GM23248 (cell line): Measurements from ENCODE around the gene UCK2. TPM values are rescaled to one million over a fixed set of nuclear protein-coding genes. Genes with fewer than 3 reads are reported as not detected.

Experiments used
- DNase-seq: peaks from one replicate; pipeline ENCODE4 v3.0.0-alpha.2; 2015
- H2AFZ ChIP-seq: fragments of 200-600 bp; sonication (generic); 2 replicates; pipeline ENCODE4 v1.6.1; 2016; ENCODE audit warnings: antibody characterized with exemption
- H3F3A ChIP-seq: fragments of 200-600 bp; sonication (generic); 2 replicates; pipeline ENCODE4 v1.6.1; 2016; ENCODE audit warnings: mild to moderate bottlenecking, antibody characterized with exemption, mixed run types; ENCODE audit not compliant: insufficient read depth
- H3K27ac ChIP-seq: fragments of 200-600 bp; sonication (generic); 2 replicates; pipeline ENCODE4 v1.5.1; 2016; ENCODE audit warnings: mild to moderate bottlenecking
- H3K27me3 ChIP-seq: fragments of 200-600 bp; sonication (generic); replicated peaks from 2 replicates; pipeline ENCODE4 v1.6.1; 2016; ENCODE audit warnings: mild to moderate bottlenecking; ENCODE audit not compliant: insufficient read depth
- H3K36me3 ChIP-seq: fragments of 200-600 bp; sonication (generic); 2 replicates; pipeline ENCODE4 v1.6.1; 2016; ENCODE audit warnings: low read depth, mild to moderate bottlenecking
- H3K4me1 ChIP-seq: fragments of 200-600 bp; sonication (generic); 2 replicates; pipeline ENCODE4 v1.6.1; 2016; ENCODE audit warnings: mild to moderate bottlenecking; ENCODE audit not compliant: insufficient read depth
- H3K4me2 ChIP-seq: fragments of 200-600 bp; sonication (generic); one replicate; pipeline ENCODE4 v1.6.1; 2016; ENCODE audit warnings: mild to moderate bottlenecking; ENCODE audit not compliant: unreplicated experiment
- H3K4me3 ChIP-seq: fragments of 200-600 bp; sonication (generic); 2 replicates; pipeline ENCODE4 v1.5.1; 2016; ENCODE audit warnings: mild to moderate bottlenecking
- H3K79me2 ChIP-seq: fragments of 200-600 bp; sonication (generic); 2 replicates; pipeline ENCODE4 v1.6.1; 2016; ENCODE audit warnings: mild to moderate bottlenecking; ENCODE audit not compliant: insufficient read depth
- H3K9ac ChIP-seq: fragments of 200-600 bp; sonication (generic); 2 replicates; pipeline ENCODE4 v1.6.1; 2016; ENCODE audit warnings: mild to moderate bottlenecking
- H3K9me2 ChIP-seq: fragments of 200-600 bp; sonication (generic); 2 replicates; pipeline ENCODE4 v1.6.1; 2016; ENCODE audit warnings: mixed run types, mild to moderate bottlenecking, moderate library complexity; ENCODE audit not compliant: insufficient read depth
- H3K9me3 ChIP-seq: fragments of 200-600 bp; sonication (generic); one replicate; pipeline ENCODE4 v1.6.1; 2017; ENCODE audit warnings: low read depth
- H4K20me1 ChIP-seq: fragments of 200-600 bp; sonication (generic); 2 replicates; pipeline ENCODE4 v1.6.0; 2016; ENCODE audit not compliant: insufficient read depth
- EZH2 ChIP-seq: fragments of 200-600 bp; sonication (generic); IDR thresholded peaks from 2 replicates; pipeline ENCODE4 v1.6.1; 2018; ENCODE audit warnings: antibody characterized with exemption, mild to moderate bottlenecking; ENCODE audit not compliant: insufficient read depth, poor library complexity, severe bottlenecking
- EZH2phosphoT487 ChIP-seq: fragments of 200-600 bp; sonication (generic); IDR thresholded peaks from 2 replicates; pipeline ENCODE4 v1.6.1; 2018; ENCODE audit warnings: antibody characterized with exemption, moderate library complexity, mild to moderate bottlenecking, low read depth; ENCODE audit not compliant: insufficient read depth
- WGBS, 2 experiments: methylation state at CpG; one replicate each; pipeline ENCODE4 v1.1.6; 2015 to 2017; ENCODE audit warnings: low lambda C conversion rate in 2 of 2, low coverage in 1 of 2; ENCODE audit errors: missing lambda C conversion rate in 2 of 2; 5-methylcytosine and 5-hydroxymethylcytosine counted together
- in situ Hi-C: fragments of 300-500 bp; cut with MboI; formaldehyde crosslinking; loops from 2 replicates; pipeline ENCODE4 v1.15.0; 2020
- polyA plus RNA-seq: library from polyadenylated mRNA; unstranded; fragments of >200 nt; fragmentation: Nextera tagmentation; extraction: Ambion mirVana; gene quantifications from 2 replicates; pipeline ENCODE4 v1.2.1, GENCODE V29; 2016
- total RNA-seq: library from RNA; depleted of rRNA; stranded (reverse); fragments of >200 nt; shearing (Covaris generic); gene quantifications from 2 replicates; pipeline ENCODE4 v1.2.3, GENCODE V29; 2014

The UCK2 gene
- total and polyA plus RNA-seq, 2 experiments from 2014 or later = 78.2 to 81.9 TPM

DNA sequence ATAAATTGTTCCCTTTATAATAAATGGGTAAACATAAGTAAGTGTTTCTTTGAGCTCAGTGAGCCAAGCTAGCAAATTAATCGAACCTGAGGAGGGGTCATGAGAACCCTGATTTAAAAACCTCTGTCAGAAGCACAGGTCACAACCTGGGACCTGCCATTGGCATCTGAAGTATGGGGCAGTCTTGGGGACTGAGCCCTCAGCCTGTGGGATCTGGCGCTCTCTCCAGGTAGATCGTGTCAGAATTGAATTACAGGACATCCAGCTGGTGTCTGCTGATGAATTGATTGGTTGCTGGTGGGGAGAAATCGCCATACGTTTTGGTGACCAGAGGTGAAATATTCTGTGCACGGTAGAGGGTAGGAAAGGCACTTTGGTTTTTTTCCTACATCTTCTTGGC is 17.5 kb downstream of the UCK2 start:
- Histone ChIP-seq H4K20me1 (peaks cover 16% of the 10 kb centered on the region; the same call in 1 of the 2 replicates), H3K4me2 (no peak overlapping the region)
- TF ChIP-seq EZH2phosphoT487 (no peak), EZH2 (no peak)

DNA sequence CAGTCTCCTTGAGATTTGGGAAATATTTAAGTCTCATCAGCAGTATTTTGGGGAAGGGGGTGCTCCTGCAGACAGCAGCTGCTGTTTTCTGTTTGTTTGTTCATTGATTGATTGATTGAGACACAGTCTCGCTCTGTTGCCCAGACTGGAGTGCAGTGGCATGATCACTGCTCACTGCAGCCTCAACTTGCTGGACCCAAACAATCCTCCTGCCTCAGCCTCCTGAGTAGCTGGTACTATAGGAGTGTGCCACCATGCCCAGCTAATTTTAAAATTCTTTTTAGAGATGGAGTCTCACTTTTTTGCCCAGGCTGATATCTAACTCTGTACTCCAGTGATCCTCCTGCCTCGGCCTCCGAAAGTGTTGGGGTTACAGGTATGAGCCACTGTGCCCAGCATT is 18.2 kb downstream of the UCK2 start:
- Histone ChIP-seq H3K36me3 (no peaks in the 10 kb centered on the region), H3K9ac (no peak overlapping the region), H3K9me3 (no peaks in the 10 kb centered on the region), H3K4me1 (peaks cover 25% of the 10 kb centered on the region), H3K27ac (no peak overlapping the region), H3K9me2 (no peaks in the 10 kb centered on the region), H3K27me3 (no peaks in the 10 kb centered on the region), H3K4me2 (no peak overlapping the region), H2AFZ (no peak overlapping the region), H4K20me1 (peaks cover 12% of the 10 kb centered on the region; the same call in 1 of the 2 replicates), H3K4me3 (no peak overlapping the region), H3F3A (peaks cover 34% of the 10 kb centered on the region), H3K79me2 (peaks cover 100% of the 10 kb centered on the region)
- WGBS, 2 experiments = 99 to 100% methylated on average over 3 of the region's 3 CpGs
- no peak for DNase-seq
- in situ Hi-C loops = no loop called here
- TF ChIP-seq EZH2 (no peak), EZH2phosphoT487 (no peak)

More for the DNA sequence above, 17.5 kb downstream of the UCK2 start:
- Histone ChIP-seq H3K27ac (no peak overlapping the region), H3K9me2 (no peaks in the 10 kb centered on the region), H3F3A (peaks cover 34% of the 10 kb centered on the region), H3K4me1 (peaks cover 25% of the 10 kb centered on the region), H3K9ac (no peak overlapping the region), H3K36me3 (no peaks in the 10 kb centered on the region), H3K4me3 (no peak overlapping the region), H3K27me3 (no peaks in the 10 kb centered on the region), H2AFZ (no peak overlapping the region), H3K9me3 (no peaks in the 10 kb centered on the region), H3K79me2 (peaks cover 100% of the 10 kb centered on the region)
- in situ Hi-C loops = no loop called here
- DNase-seq = no peak
- 77 to 79% methylated on average over 6 of the region's 6 CpGs for WGBS, 2 experiments

DNA sequence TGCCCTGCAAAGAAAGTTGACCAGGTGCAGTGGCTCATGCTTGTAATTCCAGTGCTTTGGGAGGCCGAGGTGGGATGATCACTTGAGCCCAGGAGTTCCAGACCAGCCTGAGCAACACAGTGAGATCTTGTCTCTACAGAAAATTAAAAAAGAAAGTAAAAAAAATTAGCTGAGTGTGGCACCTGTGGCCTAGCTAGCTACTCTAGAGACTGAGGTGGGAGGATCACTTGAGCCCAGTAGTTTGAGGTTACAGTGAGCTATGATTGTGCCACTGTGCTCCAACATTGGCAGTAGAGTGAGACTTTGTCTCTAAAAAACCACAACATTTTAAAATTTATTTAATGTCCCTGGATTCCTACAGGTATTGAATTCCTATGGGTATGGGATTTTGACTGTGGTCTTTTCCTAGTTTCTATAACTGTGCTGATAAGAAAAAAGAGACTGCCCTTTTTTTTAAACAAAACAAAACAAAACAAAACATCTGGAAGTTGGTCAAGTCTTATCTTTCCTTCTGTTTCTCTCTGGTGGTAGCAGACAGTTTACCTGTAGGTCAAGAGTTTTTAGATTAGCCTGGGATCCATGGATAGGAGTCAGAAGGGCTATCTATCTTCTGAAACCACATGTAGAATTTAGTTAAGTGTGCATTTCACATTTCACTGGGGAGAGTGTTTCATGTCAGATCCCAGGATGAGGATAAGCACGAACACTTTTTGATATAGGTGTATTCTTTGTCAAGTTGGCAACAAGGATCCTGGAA is 18.8 kb downstream of the UCK2 start:
- Histone ChIP-seq H3K27ac (no peak overlapping the region), H3F3A (peaks cover 35% of the 10 kb centered on the region), H4K20me1 (peaks cover 10% of the 10 kb centered on the region; the same call in 1 of the 2 replicates), H3K9me2 (no peaks in the 10 kb centered on the region), H3K4me2 (no peak overlapping the region), H3K27me3 (no peaks in the 10 kb centered on the region), H3K4me3 (no peak overlapping the region), H3K79me2 (peaks cover 99% of the 10 kb centered on the region), H3K9me3 (no peaks in the 10 kb centered on the region), H3K36me3 (no peaks in the 10 kb centered on the region), H3K9ac (no peak overlapping the region), H3K4me1 (peaks cover 29% of the 10 kb centered on the region), H2AFZ (no peak overlapping the region)
- TF ChIP-seq EZH2phosphoT487 = no peak
- TF ChIP-seq EZH2 = no peak
- DNase-seq = no peak
- in situ Hi-C loops = no loop called here
- WGBS, 2 experiments = 99 to 100% methylated on average over 2 of the region's 2 CpGs

DNA sequence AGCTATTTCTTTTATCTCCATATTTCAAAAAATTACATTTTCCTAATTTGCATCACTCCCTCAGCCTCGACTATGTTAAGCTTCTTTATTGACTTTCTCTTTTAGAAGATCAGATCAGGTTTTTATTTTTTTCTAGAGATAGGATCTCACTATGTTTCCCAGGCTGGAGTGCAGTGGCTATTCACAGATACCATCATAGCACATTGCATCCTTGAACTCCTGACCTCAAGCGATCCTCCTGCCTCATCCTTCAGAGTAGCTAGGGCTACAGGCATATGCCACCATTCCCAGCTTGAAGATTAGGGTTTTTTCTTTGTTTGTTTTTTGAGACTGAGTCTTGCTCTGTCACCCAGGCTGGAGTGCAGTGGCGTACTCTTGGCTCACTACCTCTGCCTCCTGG is 20.1 kb downstream of the UCK2 start:
- no peak overlapping the region for H3K27ac ChIP-seq
- H3K79me2 ChIP-seq = peaks cover 99% of the 10 kb centered on the region
- peaks cover 6% of the 10 kb centered on the region; the same call in 1 of the 2 replicates for H4K20me1 ChIP-seq
- no peak for DNase-seq
- no peak overlapping the region for H3K9ac ChIP-seq
- H2AFZ ChIP-seq = no peak overlapping the region
- H3K27me3 ChIP-seq = no peaks in the 10 kb centered on the region
- H3K9me3 ChIP-seq = no peaks in the 10 kb centered on the region
- H3K4me3 ChIP-seq = no peak overlapping the region
- H3F3A ChIP-seq = peaks cover 36% of the 10 kb centered on the region
- in situ Hi-C loops = no loop called here
- H3K4me1 ChIP-seq = peaks cover 27% of the 10 kb centered on the region
- no peaks in the 10 kb centered on the region for H3K9me2 ChIP-seq
- WGBS, 2 experiments = 95 to 100% methylated on average over 3 of the region's 3 CpGs
- no peaks in the 10 kb centered on the region for H3K36me3 ChIP-seq
- H3K4me2 ChIP-seq = no peak overlapping the region
- TF ChIP-seq EZH2phosphoT487 (no peak), EZH2 (no peak)
